Measurements from ENCODE around the gene KRT16.

KRT16 gene

GRCh38 chr17:41654678-41655607 lies 42.4 kb upstream of the KRT16 start:
- Histone ChIP-seq H3K4me2 (no peak overlapping the region), H3K27ac (no peak overlapping the region), H4K20me1 (peaks cover 0 to 7% (median 0%) of the 10 kb centered on the region in 11 experiments; a peak in 1 of 22 replicates), H3K4me1 (peaks cover 14 to 29% (median 19%) of the 10 kb centered on the region in 10 experiments), H3K9ac (no peak overlapping the region), H3K36me3 (no peaks in the 10 kb centered on the region), H3K9me3 (replicated peaks in 1 of 11) (no peaks in the 10 kb centered on the region), H3K27me3 (no peaks in the 10 kb centered on the region), H3K4me3 (no peak overlapping the region)
- TF ChIP-seq Cebpa-rat (IDR thresholded peaks at IDR 0.05) = no peak

GRCh38 chr17:41653892-41654677 lies 41.5 kb upstream of the KRT16 start:
- Histone ChIP-seq H3K4me2 (no peak overlapping the region), H3K27ac (no peak overlapping the region), H3K9ac (no peak overlapping the region)

GRCh38 chr17:41653421-41653820 lies 40.9 kb upstream of the KRT16 start:
- no peak overlapping the region for H3K9ac ChIP-seq
- H3K27me3 ChIP-seq = no peaks in the 10 kb centered on the region
- no peak for TF ChIP-seq Cebpa-rat (IDR thresholded peaks at IDR 0.05)
- no peak overlapping the region for H3K4me3 ChIP-seq
- H3K36me3 ChIP-seq = no peaks in the 10 kb centered on the region
- peaks cover 0 to 7% (median 0%) of the 10 kb centered on the region in 11 experiments; a peak in 1 of 22 replicates for H4K20me1 ChIP-seq
- no peak overlapping the region for H3K4me2 ChIP-seq
- no peak overlapping the region for H3K27ac ChIP-seq
- no peaks in the 10 kb centered on the region for H3K9me3 ChIP-seq (replicated peaks in 1 of 11)
- peaks cover 16 to 31% (median 23%) of the 10 kb centered on the region in 10 experiments for H3K4me1 ChIP-seq

More at GRCh38 chr17:41653892-41654677, 41.5 kb upstream of the KRT16 start:
- TF ChIP-seq Cebpa-rat (IDR thresholded peaks at IDR 0.05) = no peak
- Histone ChIP-seq H3K4me1 (peaks cover 15 to 29% (median 19%) of the 10 kb centered on the region in 10 experiments), H3K9me3 (replicated peaks in 1 of 11) (no peaks in the 10 kb centered on the region), H4K20me1 (peaks cover 0 to 7% (median 0%) of the 10 kb centered on the region in 11 experiments; a peak in 1 of 22 replicates), H3K27me3 (no peaks in the 10 kb centered on the region), H3K4me3 (no peak overlapping the region), H3K36me3 (no peaks in the 10 kb centered on the region)

- no peak overlapping the region for H3K4me2 ChIP-seq
- no peak overlapping the region for H3K27ac ChIP-seq
These were observed 39.9 kb upstream of the KRT16 start for GRCh38 chr17:41652461-41652970.

GRCh38 chr17:41651625-41652460 lies 39.3 kb upstream of the KRT16 start:
- Histone ChIP-seq H3K4me1 (peaks cover 9 to 28% (median 18%) of the 10 kb centered on the region in 10 experiments), H3K4me2 (no peak overlapping the region), H3K4me3 (no peak overlapping the region), H3K9ac (no peak overlapping the region), H3K36me3 (no peaks in the 10 kb centered on the region), H3K27me3 (no peaks in the 10 kb centered on the region), H4K20me1 (peaks cover 0 to 7% (median 0%) of the 10 kb centered on the region in 11 experiments; a peak in 1 of 22 replicates), H3K27ac (no peak overlapping the region), H3K9me3 (replicated peaks in 1 of 11) (no peaks in the 10 kb centered on the region)
- no peak for TF ChIP-seq Cebpa-rat (IDR thresholded peaks at IDR 0.05)

More at GRCh38 chr17:41652461-41652970, 39.9 kb upstream of the KRT16 start:
- TF ChIP-seq Cebpa-rat (IDR thresholded peaks at IDR 0.05) = no peak
- Histone ChIP-seq H3K36me3 (no peaks in the 10 kb centered on the region), H3K27me3 (no peaks in the 10 kb centered on the region), H3K9ac (no peak overlapping the region), H3K9me3 (replicated peaks in 1 of 11) (no peaks in the 10 kb centered on the region), H4K20me1 (peaks cover 0 to 7% (median 0%) of the 10 kb centered on the region in 11 experiments; a peak in 1 of 22 replicates), H3K4me1 (peaks cover 16 to 32% (median 25%) of the 10 kb centered on the region in 10 experiments), H3K4me3 (no peak overlapping the region)

- Histone ChIP-seq H4K20me1 (peaks cover 0 to 7% (median 0%) of the 10 kb centered on the region in 11 experiments; a peak in 1 of 22 replicates), H3K9ac (no peak overlapping the region), H3K27ac (no peak overlapping the region), H3K27me3 (no peaks in the 10 kb centered on the region), H3K4me1 (peaks cover 8 to 29% (median 18%) of the 10 kb centered on the region in 10 experiments; a peak in 18 of 20 replicates), H3K9me3 (replicated peaks in 1 of 11) (no peaks in the 10 kb centered on the region), H3K4me2 (peak overlapping the region in 1 of 11 experiments; percentile 48; a peak in 3 of 22 replicates), H3K36me3 (no peaks in the 10 kb centered on the region), H3K4me3 (no peak overlapping the region)
- no peak for TF ChIP-seq Cebpa-rat (IDR thresholded peaks at IDR 0.05)
These were observed 38.4 kb upstream of the KRT16 start for GRCh38 chr17:41650794-41651624.

- Histone ChIP-seq H4K20me1 (peaks cover 0 to 7% (median 0%) of the 10 kb centered on the region in 11 experiments; a peak in 1 of 22 replicates), H3K27me3 (no peaks in the 10 kb centered on the region), H3K4me2 (peak overlapping the region in 2 of 11 experiments; percentile 22 to 48; a peak in 2 of 22 replicates), H3K9ac (no peak overlapping the region), H3K4me1 (peaks cover 12 to 38% (median 26%) of the 10 kb centered on the region in 10 experiments; a peak in 19 of 20 replicates), H3K36me3 (no peaks in the 10 kb centered on the region), H3K27ac (no peak overlapping the region), H3K9me3 (replicated peaks in 1 of 11) (no peaks in the 10 kb centered on the region), H3K4me3 (no peak overlapping the region)
- no peak for TF ChIP-seq Cebpa-rat (IDR thresholded peaks at IDR 0.05)
These were observed 37.5 kb upstream of the KRT16 start for GRCh38 chr17:41649923-41650519.
